Measurements from ENCODE around the gene KDM4D. TPM values are rescaled to one million over a fixed set of nuclear protein-coding genes. Genes with fewer than 3 reads are reported as not detected.
A peak's percentile ranks its signal among the peaks of the same experiment; 100 is the strongest.

Gene KDM4D
- total and polyA plus RNA-seq, 9 of the 15 experiments (the other 6 are each of a cell fraction or from before 2014, with no cell fraction given): 0.34 to 1.1 (median 0.50) TPM

DNA sequence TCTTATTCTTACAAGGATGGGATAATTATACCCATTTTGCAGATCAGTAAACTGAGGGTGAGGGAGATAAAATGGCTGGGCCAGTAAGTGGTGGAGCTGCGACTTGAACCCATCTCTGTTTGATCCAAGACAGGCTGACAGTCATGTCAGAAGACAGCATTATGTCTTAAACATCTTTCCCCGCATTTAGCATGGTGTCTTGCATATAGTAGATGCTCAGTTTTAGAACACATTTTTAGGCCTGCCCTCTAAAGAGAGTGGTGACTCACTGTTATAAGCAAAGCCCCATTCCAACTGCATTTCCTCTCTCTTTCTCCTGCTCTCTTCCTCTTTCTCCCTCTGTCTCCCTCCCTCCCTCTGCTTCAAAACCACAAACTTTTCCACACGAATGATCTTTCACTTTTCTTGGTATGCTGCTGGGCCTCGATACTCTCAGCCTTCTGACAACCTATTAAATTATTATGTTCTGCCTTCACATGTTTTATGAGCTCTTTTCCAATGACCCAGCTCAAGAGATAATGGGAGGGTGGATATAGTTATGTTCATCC is 25.4 kb upstream of the KDM4D start (continued):
- TF ChIP-seq, protein P1, sequence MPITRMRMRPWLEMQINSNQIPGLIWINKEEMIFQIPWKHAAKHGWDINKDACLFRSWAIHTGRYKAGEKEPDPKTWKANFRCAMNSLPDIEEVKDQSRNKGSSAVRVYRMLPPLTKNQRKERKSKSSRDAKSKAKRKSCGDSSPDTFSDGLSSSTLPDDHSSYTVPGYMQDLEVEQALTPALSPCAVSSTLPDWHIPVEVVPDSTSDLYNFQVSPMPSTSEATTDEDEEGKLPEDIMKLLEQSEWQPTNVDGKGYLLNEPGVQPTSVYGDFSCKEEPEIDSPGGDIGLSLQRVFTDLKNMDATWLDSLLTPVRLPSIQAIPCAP (CRISPR knock-in tag; IDR thresholded peaks at IDR 0.05; ENCODE audit: borderline replicate concordance): no peak
- TF ChIP-seq NR2C2 (CRISPR knock-in tag; IDR thresholded peaks at IDR 0.05) (no peak), NR2C2 (tag; IDR thresholded peaks at IDR 0.05) (no peak), SLC30A9 (CRISPR knock-in tag; IDR thresholded peaks at IDR 0.05) (no peak), PHF20 (IDR thresholded peaks at IDR 0.05; ENCODE audit: partially characterized antibody) (peak; percentile 43), ZNF124 (CRISPR knock-in tag; IDR thresholded peaks at IDR 0.05) (no peak), RHOXF2B (CRISPR knock-in tag; conservative IDR thresholded peaks at IDR 0.05) (no peak), ZNF668 (CRISPR knock-in tag; IDR thresholded peaks at IDR 0.05) (no peak), MCM2 (IDR thresholded peaks at IDR 0.05; ENCODE audit: low read depth) (no peak), NFIC (IDR thresholded peaks at IDR 0.05) (no peak), FOXJ2 (tag; IDR thresholded peaks at IDR 0.05) (no peak), ZBTB7A (IDR thresholded peaks at IDR 0.05; ENCODE audit: borderline replicate concordance, control insufficient read depth, low read depth, low read length) (no peak), HNRNPLL (IDR thresholded peaks at IDR 0.05; ENCODE audit: low read depth, low read length, poor library complexity, severe bottlenecking) (no peak)
- TF ChIP-seq, protein P2, sequence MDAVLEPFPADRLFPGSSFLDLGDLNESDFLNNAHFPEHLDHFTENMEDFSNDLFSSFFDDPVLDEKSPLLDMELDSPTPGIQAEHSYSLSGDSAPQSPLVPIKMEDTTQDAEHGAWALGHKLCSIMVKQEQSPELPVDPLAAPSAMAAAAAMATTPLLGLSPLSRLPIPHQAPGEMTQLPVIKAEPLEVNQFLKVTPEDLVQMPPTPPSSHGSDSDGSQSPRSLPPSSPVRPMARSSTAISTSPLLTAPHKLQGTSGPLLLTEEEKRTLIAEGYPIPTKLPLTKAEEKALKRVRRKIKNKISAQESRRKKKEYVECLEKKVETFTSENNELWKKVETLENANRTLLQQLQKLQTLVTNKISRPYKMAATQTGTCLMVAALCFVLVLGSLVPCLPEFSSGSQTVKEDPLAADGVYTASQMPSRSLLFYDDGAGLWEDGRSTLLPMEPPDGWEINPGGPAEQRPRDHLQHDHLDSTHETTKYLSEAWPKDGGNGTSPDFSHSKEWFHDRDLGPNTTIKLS (IDR thresholded peaks at IDR 0.05; ENCODE audit: borderline replicate concordance, low read depth): no peak
- TF ChIP-seq, protein P3, sequence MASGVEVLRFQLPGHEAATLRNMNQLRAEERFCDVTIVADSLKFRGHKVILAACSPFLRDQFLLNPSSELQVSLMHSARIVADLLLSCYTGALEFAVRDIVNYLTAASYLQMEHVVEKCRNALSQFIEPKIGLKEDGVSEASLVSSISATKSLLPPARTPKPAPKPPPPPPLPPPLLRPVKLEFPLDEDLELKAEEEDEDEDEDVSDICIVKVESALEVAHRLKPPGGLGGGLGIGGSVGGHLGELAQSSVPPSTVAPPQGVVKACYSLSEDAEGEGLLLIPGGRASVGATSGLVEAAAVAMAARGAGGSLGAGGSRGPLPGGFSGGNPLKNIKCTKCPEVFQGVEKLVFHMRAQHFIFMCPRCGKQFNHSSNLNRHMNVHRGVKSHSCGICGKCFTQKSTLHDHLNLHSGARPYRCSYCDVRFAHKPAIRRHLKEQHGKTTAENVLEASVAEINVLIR (CRISPR knock-in tag; IDR thresholded peaks at IDR 0.05): no peak

All from K562 (cell line).